AG09319 (cell line): ENCODE measurements around the gene CLEC10A.

Source experiments
- DNase-seq: peaks from one replicate; pipeline ENCODE4 v3.0.0-alpha.2; 2010; ENCODE audit warnings: low read depth; ENCODE audit errors: extremely low read depth
- TF ChIP-seq, protein P1 (sequence below): IDR thresholded peaks from 2 replicates; pipeline ENCODE4 v1.5.1; 2011; ENCODE audit warnings: low read depth, mild to moderate bottlenecking, inconsistent platforms, low read length, moderate library complexity

Gene CLEC10A

DNA sequence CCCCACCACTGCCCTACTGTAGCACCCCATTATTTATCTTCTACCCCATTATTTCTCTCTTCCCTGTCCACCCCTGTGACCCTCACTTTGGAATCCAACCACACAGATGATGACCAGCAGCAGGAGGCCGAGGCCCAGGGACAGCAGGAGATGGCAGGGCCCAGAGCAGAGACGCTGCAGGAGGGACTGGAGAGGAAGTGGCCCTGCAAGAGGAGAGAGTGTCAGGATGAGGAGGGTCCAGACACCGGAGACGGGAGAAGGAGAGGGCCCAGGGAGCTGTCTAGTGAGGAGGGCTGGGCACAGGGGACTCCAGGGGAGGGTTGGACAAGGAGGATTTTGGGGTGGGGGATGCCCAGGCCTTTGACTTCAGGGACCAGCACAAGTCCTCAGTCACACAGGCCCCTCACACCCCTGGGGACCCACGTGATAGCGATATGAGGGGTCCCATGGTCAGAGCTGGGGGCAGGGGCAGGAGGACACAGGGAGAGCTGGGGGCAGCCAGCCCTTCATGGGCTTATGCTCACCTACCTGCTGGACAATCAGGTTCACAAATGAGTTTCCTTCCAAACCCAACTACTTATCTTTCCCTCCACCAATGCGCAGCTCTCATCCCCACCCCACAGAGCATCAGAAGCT is 2.0 kb downstream of the CLEC10A start:
- TF ChIP-seq, protein P1, sequence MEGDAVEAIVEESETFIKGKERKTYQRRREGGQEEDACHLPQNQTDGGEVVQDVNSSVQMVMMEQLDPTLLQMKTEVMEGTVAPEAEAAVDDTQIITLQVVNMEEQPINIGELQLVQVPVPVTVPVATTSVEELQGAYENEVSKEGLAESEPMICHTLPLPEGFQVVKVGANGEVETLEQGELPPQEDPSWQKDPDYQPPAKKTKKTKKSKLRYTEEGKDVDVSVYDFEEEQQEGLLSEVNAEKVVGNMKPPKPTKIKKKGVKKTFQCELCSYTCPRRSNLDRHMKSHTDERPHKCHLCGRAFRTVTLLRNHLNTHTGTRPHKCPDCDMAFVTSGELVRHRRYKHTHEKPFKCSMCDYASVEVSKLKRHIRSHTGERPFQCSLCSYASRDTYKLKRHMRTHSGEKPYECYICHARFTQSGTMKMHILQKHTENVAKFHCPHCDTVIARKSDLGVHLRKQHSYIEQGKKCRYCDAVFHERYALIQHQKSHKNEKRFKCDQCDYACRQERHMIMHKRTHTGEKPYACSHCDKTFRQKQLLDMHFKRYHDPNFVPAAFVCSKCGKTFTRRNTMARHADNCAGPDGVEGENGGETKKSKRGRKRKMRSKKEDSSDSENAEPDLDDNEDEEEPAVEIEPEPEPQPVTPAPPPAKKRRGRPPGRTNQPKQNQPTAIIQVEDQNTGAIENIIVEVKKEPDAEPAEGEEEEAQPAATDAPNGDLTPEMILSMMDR = no peak
- no peak for DNase-seq

DNA sequence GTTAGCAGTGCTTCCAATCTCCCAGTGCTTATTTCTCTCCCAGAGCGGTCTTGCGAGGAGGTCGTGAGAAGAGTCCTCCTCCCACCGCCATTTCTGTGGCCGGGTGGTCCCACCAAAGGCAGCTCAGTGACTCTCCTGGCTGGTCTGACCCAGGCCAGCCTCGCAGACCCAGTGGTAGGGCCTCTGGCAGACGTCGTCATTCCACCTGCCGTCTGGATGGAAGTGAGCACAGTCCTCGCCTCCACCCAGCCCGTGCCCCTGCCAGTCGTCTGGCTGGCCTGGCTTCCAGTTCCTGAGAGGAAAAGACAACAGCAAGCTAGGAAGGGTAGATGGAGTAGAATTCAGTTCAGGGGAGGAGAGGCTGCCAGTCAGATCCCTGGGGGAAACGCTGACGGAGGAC is 5.1 kb downstream of the CLEC10A start:
- no peak for DNase-seq
- TF ChIP-seq, protein P1 = no peak

DNA sequence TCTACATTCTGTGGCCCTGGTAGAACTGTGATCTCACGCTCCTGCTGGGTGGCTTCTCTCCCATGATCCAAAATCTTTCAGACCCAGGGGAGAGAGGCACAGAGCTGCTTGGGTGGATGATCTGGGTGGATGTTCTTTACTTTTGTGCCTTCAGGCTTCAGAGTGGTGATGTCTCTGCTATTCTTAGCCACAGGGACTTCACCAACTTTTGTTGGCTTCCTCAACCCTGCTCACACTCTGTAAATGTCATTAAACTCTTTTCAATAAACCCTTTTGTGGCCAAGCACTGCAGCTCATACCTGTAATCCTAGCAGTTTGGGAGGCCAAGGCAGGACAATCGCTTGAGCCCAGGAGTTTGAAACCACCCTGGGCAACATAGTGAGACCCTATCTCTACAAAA is 7.6 kb downstream of the CLEC10A start:
- DNase-seq = no peak
- TF ChIP-seq, protein P1 = no peak

DNA sequence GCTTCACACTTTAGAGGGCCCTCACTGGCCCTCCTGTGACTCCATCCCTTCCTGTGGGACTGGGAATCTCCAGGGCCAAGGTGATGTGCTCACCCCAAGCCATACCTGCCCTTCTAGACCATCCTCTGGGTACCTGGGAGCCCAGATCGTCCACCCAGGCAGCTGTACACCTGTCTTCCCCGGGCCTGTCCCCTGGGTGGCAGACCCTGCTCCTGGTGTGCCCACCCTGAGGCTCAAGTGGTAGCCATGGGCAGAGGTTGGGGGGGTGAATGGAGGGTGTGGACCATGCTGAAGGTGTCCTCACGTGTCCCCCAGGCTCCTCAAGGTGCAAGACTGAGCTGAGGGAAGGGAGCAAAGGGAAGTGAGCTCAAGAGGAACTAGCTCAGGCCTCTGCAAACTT is 9.3 kb downstream of the CLEC10A start:
- DNase-seq = no peak
- TF ChIP-seq, protein P1 = no peak

DNA sequence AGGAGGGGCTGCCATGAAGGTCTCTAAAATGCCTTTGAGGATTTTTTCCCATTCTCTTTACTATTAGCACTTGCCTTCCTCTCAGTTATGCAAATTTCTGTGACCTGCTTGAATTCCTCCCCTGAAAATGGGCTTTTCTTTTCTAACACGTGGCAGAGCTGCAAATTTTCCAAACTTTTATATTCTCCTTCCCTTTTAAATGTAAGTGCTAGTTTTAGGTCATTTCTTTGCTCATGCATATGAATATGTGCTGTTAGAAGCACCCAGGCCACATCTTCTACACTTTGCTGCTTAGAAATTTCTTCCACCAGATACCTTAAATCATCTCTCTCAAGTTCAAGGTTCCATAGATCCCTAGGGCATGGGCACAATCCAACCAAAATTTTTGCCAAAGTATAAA is 11.8 kb downstream of the CLEC10A start:
- TF ChIP-seq, protein P1 = no peak
- no peak for DNase-seq

DNA sequence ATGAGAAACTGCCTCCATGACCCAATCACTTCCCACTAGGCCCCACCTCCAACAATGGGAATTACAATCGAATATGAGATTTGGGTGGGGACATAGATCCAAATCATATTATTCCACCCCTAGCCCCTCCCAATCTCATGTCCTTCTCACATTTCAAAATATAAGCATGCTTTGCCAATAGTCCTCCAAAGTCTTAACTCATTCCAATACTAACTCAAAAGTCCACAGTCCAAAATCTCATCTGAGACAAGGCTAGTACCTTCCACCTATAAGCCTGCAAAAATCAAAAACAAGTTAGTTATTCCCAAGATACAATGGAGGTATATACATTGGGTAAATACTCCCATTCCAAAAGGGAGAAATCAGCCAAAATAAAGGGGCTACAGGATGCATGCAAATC is 12.9 kb downstream of the CLEC10A start:
- DNase-seq = no peak
- TF ChIP-seq, protein P1 = no peak

DNA sequence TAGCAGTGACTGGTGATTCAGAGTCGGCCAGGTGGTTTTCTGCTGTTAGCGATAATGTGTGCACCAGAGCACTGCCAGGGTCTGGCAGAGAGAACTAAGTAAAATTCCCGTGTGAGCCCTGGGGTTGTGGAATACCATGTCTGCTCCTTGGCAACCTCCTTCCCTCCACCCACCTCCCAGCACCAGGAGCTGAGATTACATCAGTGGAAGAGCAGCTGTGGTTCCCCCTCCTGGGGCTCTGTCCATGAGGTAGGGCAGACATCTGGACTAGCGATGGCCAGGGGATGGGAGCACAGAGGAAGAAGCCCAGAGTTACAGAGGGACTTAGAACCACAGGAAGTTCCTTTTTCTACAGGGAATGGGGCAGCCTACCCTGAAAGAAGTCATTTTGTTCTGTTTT is 15.8 kb downstream of the CLEC10A start:
- DNase-seq = no peak
- TF ChIP-seq, protein P1 = no peak
